Left renal cortex interstitium (tissue), 4 donors: Measurements from ENCODE around the gene TAAR5. TPM values are rescaled to one million over a fixed set of nuclear protein-coding genes. Genes with fewer than 3 reads are reported as not detected.
"Not testable (repeated sequence)": the region's sequence is repeated elsewhere in the genome, so short reads cannot be mapped to it uniquely, and the experiment has no call there.

Experiments used
- DNase-seq, 4 donors: peaks; one replicate each; pipeline ENCODE4 v3.0.0-alpha.2; 2013; ENCODE audit warnings: low read depth in 4 of 4, low spot score in 2 of 4, missing footprints in 1 of 4
- polyA plus RNA-seq, 4 donors: library from polyadenylated mRNA; unstranded; fragments of 120-200 nt; gene quantifications; one replicate each; pipeline ENCODE4 v1.2.1, GENCODE V29; 2013; ENCODE audit not compliant: insufficient read length in 4 of 4

The TAAR5 gene
- polyA plus RNA-seq, 4 donors = not detected

DNA sequence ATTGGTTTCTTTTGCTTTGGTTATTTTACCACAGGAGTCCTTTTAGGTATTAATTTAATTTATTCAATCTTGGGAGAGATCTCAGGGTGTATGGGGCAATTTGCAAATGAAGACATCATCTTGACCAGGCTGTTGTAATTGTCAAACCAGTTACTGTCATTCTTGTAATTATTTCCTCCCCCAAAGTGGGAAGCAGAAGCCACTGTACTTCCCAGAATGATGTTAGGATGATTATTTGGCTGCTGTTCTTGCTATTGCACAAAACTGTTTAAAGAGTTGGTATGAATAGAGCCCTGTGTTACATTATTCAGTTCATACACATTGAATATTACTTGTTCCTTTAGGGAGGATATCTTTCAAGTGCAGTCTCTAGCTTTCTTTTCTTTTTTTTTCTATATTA is 17.8 kb downstream of the TAAR5 start:
- DNase-seq = no peak

- no peak for DNase-seq
Observed at GRCh38 chr6:132570221-132570777, 19.2 kb downstream of the TAAR5 start, which contains the start of gene TAAR6. Gene TAAR6 (plus strand): TSS chr6:132570322. CDS start chr6:132570322, 0 bp downstream.

- DNase-seq = peak in 1 of 4 donors; percentile 6
Observed at GRCh38 chr6:132569170-132569569, 20.4 kb downstream of the TAAR5 start.

- DNase-seq = no peak
Observed at GRCh38 chr6:132568611-132569010, 20.9 kb downstream of the TAAR5 start.

DNA sequence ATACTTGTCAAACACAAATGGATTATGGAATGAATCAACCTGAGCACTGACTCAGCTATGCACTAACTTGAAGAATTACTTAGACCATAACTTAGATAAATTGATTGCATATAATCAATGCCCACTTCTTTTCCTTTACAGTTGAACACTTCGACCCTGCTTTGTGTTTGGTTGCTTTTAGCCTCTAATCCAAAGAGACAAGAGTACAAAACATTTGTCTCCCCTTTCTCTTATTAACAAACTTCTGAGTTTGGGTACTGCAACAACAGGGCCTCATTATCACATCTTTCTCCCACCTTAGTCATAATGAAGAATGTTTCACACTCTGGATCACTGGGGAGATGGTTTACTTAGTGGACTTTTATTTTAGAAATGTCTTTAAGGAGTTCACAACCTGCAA is 22.0 kb downstream of the TAAR5 start:
- DNase-seq = no peak

- DNase-seq = no peak
Observed at GRCh38 chr6:132566404-132566803, 23.1 kb downstream of the TAAR5 start.

- not testable (repeated sequence) for DNase-seq
Observed at GRCh38 chr6:132560087-132560486, 29.5 kb downstream of the TAAR5 start.

- DNase-seq = no peak
Observed at GRCh38 chr6:132552372-132552771, 37.2 kb downstream of the TAAR5 start, which contains the start of gene TAAR8. Gene TAAR8 (plus strand): TSS chr6:132552672. CDS start chr6:132552693, 21 bp downstream.

GRCh38 chr6:132551214-132551613 is 38.3 kb downstream of the TAAR5 start:
- DNase-seq = no peak

DNA sequence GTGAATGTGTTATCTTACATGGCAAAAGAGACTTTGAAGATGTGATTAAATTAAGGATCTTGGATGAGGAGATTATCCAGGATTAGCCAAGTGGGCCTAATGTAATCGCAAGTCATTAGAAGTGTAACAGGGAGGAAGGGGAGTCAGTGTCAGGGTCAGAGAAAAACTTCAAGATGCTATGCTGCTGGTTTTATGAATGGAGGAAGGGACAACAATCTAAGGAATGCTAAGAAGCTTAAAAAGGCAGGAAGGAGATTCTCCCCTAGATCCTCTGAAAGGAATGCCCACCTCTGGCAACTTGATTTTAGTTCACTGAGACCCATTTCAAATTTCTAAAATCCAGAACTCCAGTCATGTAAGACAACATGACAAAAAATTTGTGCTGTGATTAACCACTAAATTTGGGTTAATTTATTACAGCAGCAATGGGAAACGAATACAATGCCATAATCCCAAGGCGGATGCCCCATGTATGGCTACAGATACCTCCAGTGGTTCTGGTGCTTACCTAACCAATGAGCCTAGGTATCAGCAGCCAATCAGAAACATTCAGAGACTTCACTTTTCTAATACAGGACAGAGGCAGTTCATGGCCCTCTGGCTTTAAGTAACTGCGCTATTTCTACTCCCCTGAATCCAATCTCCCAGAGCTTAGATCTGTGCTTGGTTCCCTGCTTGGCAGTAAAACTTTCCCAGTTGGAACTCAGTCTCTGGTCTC is 40.6 kb downstream of the TAAR5 start:
- DNase-seq = no peak

GRCh38 chr6:132544826-132545225 is 44.7 kb downstream of the TAAR5 start:
- no peak for DNase-seq

Other genes with a start within 250 kb of the TAAR5 start
- gene MOXD1, start 188.3 kb downstream of the TAAR5 start, polyA plus RNA-seq = 100 to 1,000 TPM; 172 to 315 (median 236) TPM
- 100 to 1,000 TPM in 1 of 4 donors, 10 to 100 TPM in 3; 80.2 to 101 (median 86.0) TPM for gene STX7, start 76.6 kb downstream of the TAAR5 start, polyA plus RNA-seq
- gene TAAR9, start 51.5 kb downstream of the TAAR5 start, polyA plus RNA-seq = not detected
- not detected for gene TAAR8, start 37.1 kb downstream of the TAAR5 start, polyA plus RNA-seq
- gene TAAR6, start 19.4 kb downstream of the TAAR5 start, polyA plus RNA-seq = under 1 TPM in 1 of 4 donors, not detected in 3; 0.16 TPM
- gene TAAR2, start 34.5 kb upstream of the TAAR5 start, polyA plus RNA-seq = not detected
- not detected for gene TAAR1, start 69.4 kb upstream of the TAAR5 start, polyA plus RNA-seq
- under 1 TPM; 0.08 to 0.37 (median 0.18) TPM for gene VNN1, start 124.3 kb upstream of the TAAR5 start, polyA plus RNA-seq
- gene VNN2, start 168.2 kb upstream of the TAAR5 start, polyA plus RNA-seq = 1 to 10 TPM; 1.8 to 4.0 (median 2.7) TPM
- 10 to 100 TPM; 27.8 to 35.7 (median 34.4) TPM for gene SLC18B1, start 208.9 kb upstream of the TAAR5 start, polyA plus RNA-seq
- gene RPS12, start 224.8 kb upstream of the TAAR5 start, polyA plus RNA-seq = 1,000 to 10,000 TPM; 1,653 to 2,203 (median 1,960) TPM